GM21515 (cell line): ENCODE results near the gene OFD1.

Experiments
- ATAC-seq: cut with Tn5 transposase; IDR thresholded peaks from one replicate; pipeline ENCODE4 v1.9.1; 2021; ENCODE audit not compliant: unreplicated experiment

Gene OFD1

GRCh38 chrX:13734278-13735172, at the start of gene OFD1, which contains the start of gene TRAPPC2:
Gene OFD1 (plus strand): TSS chrX:13734748. CDS start chrX:13735072, 324 bp downstream.
Gene TRAPPC2 (minus strand): TSS chrX:13734620. CDS start chrX:13719963, 14,657 bp downstream.
- ATAC-seq: peak; percentile 89

- ATAC-seq: no peak
These were observed 49.3 kb upstream of the OFD1 start for GRCh38 chrX:13685126-13685763.

DNA sequence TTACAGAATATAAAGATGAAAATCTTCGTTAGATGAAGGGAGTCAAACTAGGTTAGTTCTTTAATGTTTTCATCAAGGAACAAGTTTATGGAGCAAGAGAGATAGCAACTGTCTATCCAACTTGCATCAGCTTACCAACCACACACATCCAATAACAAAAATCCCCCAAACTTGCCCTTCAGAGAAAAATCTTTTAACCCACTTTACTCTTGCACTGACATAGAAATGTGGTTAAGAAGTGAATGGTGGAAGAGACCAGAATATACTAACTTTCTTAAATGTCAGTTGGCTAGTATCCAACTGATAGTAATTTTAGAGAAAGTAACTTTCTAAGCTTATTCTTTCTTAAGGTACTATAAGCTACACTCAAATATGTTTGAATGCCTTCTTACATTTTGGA, 47.3 kb upstream of the OFD1 start:
- no peak for ATAC-seq

- no peak for ATAC-seq
These were observed 46.1 kb upstream of the OFD1 start for GRCh38 chrX:13688384-13688957.

GRCh38 chrX:13688958-13689740, 45.4 kb upstream of the OFD1 start, which contains the start of gene RAB9A:
Gene RAB9A (plus strand): TSS chrX:13689128. CDS start chrX:13708747, 19,619 bp downstream.
- peak; percentile 78 for ATAC-seq

GRCh38 chrX:13689741-13690211, 44.8 kb upstream of the OFD1 start:
- no peak for ATAC-seq

- no peak for ATAC-seq
These were observed 43.7 kb upstream of the OFD1 start for GRCh38 chrX:13690836-13691235.

- ATAC-seq: no peak
These were observed 42.6 kb upstream of the OFD1 start for GRCh38 chrX:13691841-13692371.

DNA sequence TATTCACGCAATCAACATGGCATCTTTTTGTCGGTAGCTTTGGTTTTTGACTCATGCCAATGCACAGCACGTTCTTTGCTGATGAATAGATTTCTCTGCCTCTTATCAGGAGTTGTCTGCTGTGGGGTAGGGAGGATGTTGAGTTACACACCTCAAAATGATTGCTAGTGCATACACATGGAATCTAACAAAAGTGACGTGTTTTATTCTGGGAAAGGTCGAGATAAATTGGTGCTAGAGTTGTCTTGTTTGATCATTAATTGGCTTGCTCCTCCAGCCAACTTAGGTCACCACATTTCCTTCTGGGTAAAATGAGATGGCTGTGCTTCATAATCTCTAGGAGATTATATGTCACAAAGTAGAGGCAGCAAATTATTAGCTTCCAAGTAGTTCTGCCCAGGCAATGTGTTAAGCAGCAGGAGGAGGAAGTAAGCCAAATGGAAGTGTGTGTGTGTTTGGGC, 41.7 kb upstream of the OFD1 start:
- no peak for ATAC-seq

GRCh38 chrX:13693341-13693961, 41.1 kb upstream of the OFD1 start:
- no peak for ATAC-seq

- ATAC-seq: no peak
These were observed 40.2 kb upstream of the OFD1 start for GRCh38 chrX:13694359-13694758.

DNA sequence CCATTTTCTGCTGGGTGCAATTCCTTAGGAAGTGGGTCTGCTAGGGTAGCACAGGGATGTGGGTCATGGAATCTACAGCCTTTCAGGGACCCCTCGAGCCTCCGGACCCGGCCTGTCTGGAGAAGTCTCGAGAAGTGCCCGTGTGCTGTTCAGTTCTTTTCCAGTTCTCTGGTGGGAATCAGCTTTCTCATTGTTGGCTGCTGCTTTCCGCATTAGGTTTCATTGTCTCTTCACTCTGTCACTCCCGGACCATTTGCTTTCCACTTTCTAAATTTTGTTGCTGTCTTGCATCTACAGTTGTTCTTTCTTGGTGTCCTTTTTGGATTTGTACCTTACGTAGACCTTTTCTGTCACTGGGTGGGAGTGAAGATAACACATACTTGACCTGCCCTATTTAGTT, 39.6 kb upstream of the OFD1 start:
- no peak for ATAC-seq

DNA sequence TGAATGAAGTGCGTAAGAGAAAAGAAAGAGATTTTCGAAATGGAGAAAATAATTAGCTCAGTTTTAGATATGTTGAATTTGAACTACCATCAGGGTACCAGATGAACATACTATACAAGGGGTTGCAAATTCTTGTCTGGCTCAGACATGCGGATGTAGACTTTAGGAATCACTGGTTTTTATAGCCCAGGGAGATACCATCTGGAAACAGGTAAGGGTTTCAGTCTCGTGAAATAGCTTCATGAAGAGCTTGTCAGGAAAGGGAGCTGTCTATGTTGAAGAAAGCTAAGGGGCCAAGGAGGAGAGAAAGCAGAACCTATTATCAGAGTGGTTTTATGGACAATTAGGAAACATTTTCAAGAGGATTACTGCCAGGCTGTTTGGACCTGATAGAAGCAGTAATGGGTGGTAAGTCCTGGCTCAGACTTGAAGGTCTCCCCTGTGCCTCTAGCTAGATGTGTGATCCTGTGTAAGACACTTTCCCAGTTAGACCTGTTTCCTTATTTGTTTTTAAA, 38.9 kb upstream of the OFD1 start:
- ATAC-seq: no peak

GRCh38 chrX:13697455-13697854, 37.1 kb upstream of the OFD1 start:
- peak; percentile 44 for ATAC-seq

GRCh38 chrX:13697976-13698375, 36.6 kb upstream of the OFD1 start:
- ATAC-seq: no peak

GRCh38 chrX:13698432-13698831, 36.1 kb upstream of the OFD1 start:
- ATAC-seq: no peak

DNA sequence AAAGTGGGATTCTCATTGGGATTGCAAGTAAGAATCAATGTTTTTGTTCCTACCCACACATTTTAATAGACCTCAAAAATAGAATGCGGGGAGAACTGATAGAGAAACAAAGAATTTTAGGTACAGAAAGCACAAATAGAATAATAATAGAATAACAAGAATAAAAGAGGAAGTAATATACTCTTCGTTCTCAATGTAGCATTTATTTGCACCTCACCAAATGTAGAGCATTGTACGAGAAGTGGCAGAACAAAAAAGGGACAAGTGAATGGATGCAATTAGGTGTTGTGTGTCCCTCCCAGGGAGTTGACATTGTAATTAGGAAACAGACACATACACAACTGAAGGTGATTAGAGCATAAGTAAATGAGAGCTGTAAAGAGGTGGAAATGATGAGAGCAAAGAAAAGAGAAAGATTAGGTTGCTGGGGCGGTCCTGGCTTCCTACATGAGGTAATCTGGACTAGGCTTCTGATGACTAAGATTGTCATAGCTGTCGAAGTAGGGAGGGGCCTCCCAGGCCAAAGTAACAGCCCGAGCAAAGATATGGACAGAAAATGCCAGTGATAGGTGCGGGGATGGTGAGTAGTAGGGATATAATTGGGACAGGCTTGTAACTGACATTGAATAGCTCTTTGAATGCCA, 35.2 kb upstream of the OFD1 start:
- ATAC-seq: peak; percentile 61

DNA sequence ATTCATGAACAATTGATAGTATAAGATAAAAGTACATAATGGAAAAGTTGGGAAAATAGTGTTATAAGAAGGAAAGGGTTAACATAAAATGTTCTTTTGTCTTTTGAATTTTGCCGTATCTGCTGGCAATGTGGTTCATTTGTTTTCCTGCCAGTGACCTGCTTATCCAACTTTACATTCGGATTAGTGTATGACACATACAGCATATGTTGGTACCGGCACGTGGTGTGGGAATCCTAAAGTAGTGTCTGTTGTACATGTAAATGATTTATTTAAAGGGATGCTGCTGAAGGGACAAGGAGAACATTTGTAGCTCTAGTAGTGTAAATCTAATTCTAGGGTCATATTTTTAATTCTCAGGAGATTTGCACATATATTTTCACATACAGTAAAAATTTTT, 34.2 kb upstream of the OFD1 start:
- no peak for ATAC-seq

DNA sequence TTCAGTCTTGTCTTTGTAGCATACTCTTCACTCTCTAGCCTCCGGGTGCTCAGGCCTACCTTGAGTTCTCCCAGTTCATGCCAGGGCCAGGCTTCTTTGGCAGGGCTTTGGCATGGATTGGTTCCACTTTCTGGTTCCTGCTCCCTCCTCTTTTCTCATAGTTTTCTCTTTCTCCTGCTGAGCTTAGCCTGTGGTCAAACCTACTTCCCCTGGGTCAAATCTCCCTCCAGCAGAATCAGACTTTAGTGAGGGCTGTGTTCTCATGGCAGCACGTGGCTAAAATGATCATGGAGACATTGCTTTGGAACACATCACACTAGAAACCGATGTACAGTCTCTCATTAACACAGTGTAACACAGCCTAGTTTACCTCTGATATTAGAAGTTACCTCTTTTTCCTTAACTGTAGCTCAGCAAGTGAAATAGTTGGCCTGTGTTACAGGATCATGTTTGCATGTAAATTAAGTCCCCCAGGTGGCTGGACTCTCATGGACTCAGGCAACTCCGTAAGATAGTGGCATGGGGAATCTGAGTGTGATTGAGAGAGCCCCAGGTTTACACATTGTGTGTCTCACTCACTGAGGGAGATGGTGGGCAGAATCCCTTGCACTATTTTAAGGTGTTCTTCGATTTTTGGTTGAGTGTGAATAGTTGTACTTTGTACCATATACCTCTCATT, 32.3 kb upstream of the OFD1 start:
- ATAC-seq: no peak
